Prostate gland (tissue), 2 donors: ENCODE data around the gene ASXL2.
"Not testable (repeated sequence)": the region's sequence is repeated elsewhere in the genome, so short reads cannot be mapped to it uniquely, and the experiment has no call there.

Experiments used
- CTCF ChIP-seq, 4 experiments: fragments of 200-600 bp in 2 of 4; fragments of 450-650 bp in 2 of 4; sonication (generic) in 2 of 4; IDR thresholded peaks; 1 replicate in 3 of 4; 2 replicates in 1 of 4; pipeline ENCODE4 v1.5.1; 2016 to 2019; ENCODE audit warnings: antibody characterized with exemption in 4 of 4, mild to moderate bottlenecking in 2 of 4, moderate library complexity in 2 of 4
- POLR2AphosphoS5 ChIP-seq: sonication (generic); formaldehyde crosslinking; IDR thresholded peaks from one replicate; pipeline ENCODE4 v1.6.1; 2017; ENCODE audit warnings: antibody characterized with exemption

GRCh38 chr2:25915944-25916772 lies 37.9 kb upstream of the ASXL2 start:
- TF ChIP-seq CTCF (IDR thresholded peaks at IDR 0.05); POLR2AphosphoS5: not testable (repeated sequence)
